Measurements from ENCODE around the gene PLS1.

GRCh38 chr3:142625153-142625440, 28.9 kb downstream of the PLS1 start:
- TF ChIP-seq, protein P1, sequence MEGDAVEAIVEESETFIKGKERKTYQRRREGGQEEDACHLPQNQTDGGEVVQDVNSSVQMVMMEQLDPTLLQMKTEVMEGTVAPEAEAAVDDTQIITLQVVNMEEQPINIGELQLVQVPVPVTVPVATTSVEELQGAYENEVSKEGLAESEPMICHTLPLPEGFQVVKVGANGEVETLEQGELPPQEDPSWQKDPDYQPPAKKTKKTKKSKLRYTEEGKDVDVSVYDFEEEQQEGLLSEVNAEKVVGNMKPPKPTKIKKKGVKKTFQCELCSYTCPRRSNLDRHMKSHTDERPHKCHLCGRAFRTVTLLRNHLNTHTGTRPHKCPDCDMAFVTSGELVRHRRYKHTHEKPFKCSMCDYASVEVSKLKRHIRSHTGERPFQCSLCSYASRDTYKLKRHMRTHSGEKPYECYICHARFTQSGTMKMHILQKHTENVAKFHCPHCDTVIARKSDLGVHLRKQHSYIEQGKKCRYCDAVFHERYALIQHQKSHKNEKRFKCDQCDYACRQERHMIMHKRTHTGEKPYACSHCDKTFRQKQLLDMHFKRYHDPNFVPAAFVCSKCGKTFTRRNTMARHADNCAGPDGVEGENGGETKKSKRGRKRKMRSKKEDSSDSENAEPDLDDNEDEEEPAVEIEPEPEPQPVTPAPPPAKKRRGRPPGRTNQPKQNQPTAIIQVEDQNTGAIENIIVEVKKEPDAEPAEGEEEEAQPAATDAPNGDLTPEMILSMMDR (IDR thresholded peaks at IDR 0.05), result no peak
- TF ChIP-seq EZH2 (IDR thresholded peaks at IDR 0.05), result no peak

Measured in neural progenitor cell (in vitro differentiated cells).